Measurements from ENCODE around the gene RASA4.
"Not testable (repeated sequence)": the region's sequence is repeated elsewhere in the genome, so short reads cannot be mapped to it uniquely, and the experiment has no call there.

RASA4 gene

GRCh38 chr7:102602317-102602716 lies 14.2 kb downstream of the RASA4 start:
- not testable (repeated sequence) for H3K36me3 ChIP-seq (ENCODE audit: insufficient read depth, low read length); H3K9ac ChIP-seq (ENCODE audit: low read depth, low read length); H3K27ac ChIP-seq (ENCODE audit: low read depth, low read length); H3K4me1 ChIP-seq (ENCODE audit: insufficient read depth, low read length); H3K9me3 ChIP-seq (ENCODE audit: insufficient read depth, low read depth, low read length); H3K4me3 ChIP-seq (ENCODE audit: low read length); H3K27me3 ChIP-seq (ENCODE audit: insufficient read depth, low read length)
- no CpG with 5 or more reads among the region's 12 CpGs for WGBS

- H3K27me3 ChIP-seq (ENCODE audit: insufficient read depth, low read length); H3K4me3 ChIP-seq (ENCODE audit: low read length); H3K9ac ChIP-seq (ENCODE audit: low read depth, low read length); H3K9me3 ChIP-seq (ENCODE audit: insufficient read depth, low read depth, low read length); H3K4me1 ChIP-seq (ENCODE audit: insufficient read depth, low read length); H3K36me3 ChIP-seq (ENCODE audit: insufficient read depth, low read length); H3K27ac ChIP-seq (ENCODE audit: low read depth, low read length): not testable (repeated sequence)
- no CpG with 5 or more reads among the region's 9 CpGs for WGBS
Measured at GRCh38 chr7:102599699-102600098, 16.9 kb downstream of the RASA4 start.

GRCh38 chr7:102596036-102596435 lies 20.5 kb downstream of the RASA4 start:
- not testable (repeated sequence) for H3K27me3 ChIP-seq (ENCODE audit: insufficient read depth, low read length); H3K4me1 ChIP-seq (ENCODE audit: insufficient read depth, low read length); H3K9ac ChIP-seq (ENCODE audit: low read depth, low read length); H3K9me3 ChIP-seq (ENCODE audit: insufficient read depth, low read depth, low read length); H3K36me3 ChIP-seq (ENCODE audit: insufficient read depth, low read length); H3K27ac ChIP-seq (ENCODE audit: low read depth, low read length); H3K4me3 ChIP-seq (ENCODE audit: low read length)
- 91% methylated on average over 3 of the region's 10 CpGs for WGBS

GRCh38 chr7:102593637-102594334 lies 22.8 kb downstream of the RASA4 start:
- H3K4me3 ChIP-seq (ENCODE audit: low read length); H3K27ac ChIP-seq (ENCODE audit: low read depth, low read length); H3K36me3 ChIP-seq (ENCODE audit: insufficient read depth, low read length); H3K4me1 ChIP-seq (ENCODE audit: insufficient read depth, low read length); H3K9me3 ChIP-seq (ENCODE audit: insufficient read depth, low read depth, low read length); H3K27me3 ChIP-seq (ENCODE audit: insufficient read depth, low read length); H3K9ac ChIP-seq (ENCODE audit: low read depth, low read length): not testable (repeated sequence)
- no CpG with 5 or more reads among the region's 68 CpGs for WGBS

DNA sequence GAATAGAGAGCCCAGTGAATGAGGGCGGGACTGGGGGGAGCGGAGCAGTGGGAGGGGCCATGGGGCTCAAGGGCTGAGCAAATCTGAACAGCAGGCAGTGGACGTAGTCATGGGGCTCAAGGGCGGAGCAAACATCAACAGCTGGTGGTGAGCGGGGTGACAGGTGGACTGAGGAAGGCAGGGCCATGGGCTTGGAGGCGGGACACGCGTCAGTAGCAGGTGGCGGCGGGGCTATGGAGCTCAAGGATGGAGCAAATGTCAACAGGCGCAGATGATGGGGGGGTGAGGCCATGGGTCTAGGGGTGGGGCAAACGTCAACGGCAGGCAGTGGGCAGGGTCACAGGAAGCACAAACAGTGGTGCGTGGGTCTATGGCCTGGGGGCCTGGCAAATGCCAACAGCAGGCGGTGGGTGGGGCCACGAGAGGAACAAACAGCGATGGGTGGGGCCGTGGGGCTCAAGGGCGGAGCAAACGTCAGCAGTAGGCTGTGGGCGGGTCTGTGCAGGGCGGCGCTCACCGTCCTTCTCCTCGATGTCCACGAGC lies 24.0 kb downstream of the RASA4 start:
- H3K9me3 ChIP-seq (ENCODE audit: insufficient read depth, low read depth, low read length); H3K36me3 ChIP-seq (ENCODE audit: insufficient read depth, low read length); H3K9ac ChIP-seq (ENCODE audit: low read depth, low read length); H3K4me1 ChIP-seq (ENCODE audit: insufficient read depth, low read length); H3K27ac ChIP-seq (ENCODE audit: low read depth, low read length); H3K4me3 ChIP-seq (ENCODE audit: low read length); H3K27me3 ChIP-seq (ENCODE audit: insufficient read depth, low read length): not testable (repeated sequence)
- WGBS, result 20% methylated on average over 8 of the region's 26 CpGs

DNA sequence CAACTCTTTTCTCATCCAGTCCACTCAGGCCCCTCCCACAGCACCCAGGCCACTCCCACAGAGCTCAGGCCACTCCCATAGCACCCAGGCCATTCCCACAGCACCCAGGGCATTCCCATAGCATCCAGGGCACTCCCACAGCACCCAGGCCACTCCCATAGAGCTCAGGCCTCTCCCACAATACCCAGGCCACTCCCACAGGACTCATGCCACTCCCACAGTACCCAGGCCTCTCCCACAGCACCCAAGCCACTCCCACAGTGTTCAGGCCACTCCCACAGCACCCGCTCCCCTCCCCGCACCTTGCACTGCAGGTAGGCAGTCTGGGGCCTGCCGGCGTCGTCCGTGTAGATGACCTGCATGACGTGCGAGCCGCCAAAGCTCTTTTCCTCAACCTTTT lies 26.7 kb downstream of the RASA4 start:
- H3K36me3 ChIP-seq (ENCODE audit: insufficient read depth, low read length); H3K4me3 ChIP-seq (ENCODE audit: low read length); H3K9ac ChIP-seq (ENCODE audit: low read depth, low read length); H3K4me1 ChIP-seq (ENCODE audit: insufficient read depth, low read length); H3K9me3 ChIP-seq (ENCODE audit: insufficient read depth, low read depth, low read length); H3K27ac ChIP-seq (ENCODE audit: low read depth, low read length); H3K27me3 ChIP-seq (ENCODE audit: insufficient read depth, low read length): not testable (repeated sequence)
- no CpG with 5 or more reads among the region's 9 CpGs for WGBS

DNA sequence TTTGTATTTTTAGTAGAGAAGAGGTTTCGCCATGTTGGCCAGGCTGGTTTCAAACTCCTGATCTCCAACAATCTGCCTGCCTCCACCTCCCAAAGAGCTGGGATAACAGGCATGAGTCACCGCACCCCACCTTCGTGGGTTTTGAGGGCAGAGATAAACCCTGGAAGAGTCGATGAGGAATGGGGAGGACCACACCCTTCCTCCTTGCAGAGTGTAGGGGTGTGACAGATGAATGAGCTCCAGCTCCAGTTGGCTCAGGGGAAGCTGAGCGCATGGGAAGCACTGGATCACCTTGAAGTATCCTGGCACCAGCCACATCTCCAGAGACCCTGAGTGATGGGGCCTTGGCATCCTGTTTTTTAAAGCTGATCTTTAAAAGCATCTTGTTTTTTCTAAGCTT lies 33.1 kb downstream of the RASA4 start:
- H3K27me3 ChIP-seq (ENCODE audit: insufficient read depth, low read length); H3K9ac ChIP-seq (ENCODE audit: low read depth, low read length); H3K27ac ChIP-seq (ENCODE audit: low read depth, low read length); H3K4me1 ChIP-seq (ENCODE audit: insufficient read depth, low read length); H3K4me3 ChIP-seq (ENCODE audit: low read length); H3K36me3 ChIP-seq (ENCODE audit: insufficient read depth, low read length); H3K9me3 ChIP-seq (ENCODE audit: insufficient read depth, low read depth, low read length): not testable (repeated sequence)
- no CpG with 5 or more reads among the region's 5 CpGs for WGBS

DNA sequence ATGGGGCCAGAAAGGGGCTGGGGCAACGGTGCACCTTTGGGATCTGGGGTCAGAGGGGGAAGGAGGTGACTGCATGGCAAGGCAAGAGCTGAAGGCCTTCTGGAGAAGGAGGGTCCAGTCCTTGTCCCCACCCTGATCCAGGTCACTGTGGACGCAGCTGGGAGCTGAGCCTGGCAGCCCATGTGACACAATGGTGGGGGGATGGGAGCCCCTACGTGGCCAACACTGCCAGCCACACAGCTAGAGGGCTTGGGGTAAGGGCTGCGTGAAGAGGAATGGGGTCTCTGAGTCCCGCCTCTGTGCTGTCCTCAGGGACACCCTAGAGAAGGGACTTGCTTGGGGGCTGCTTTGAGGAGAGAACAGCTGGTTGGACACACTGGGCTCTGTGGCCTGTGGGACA lies 34.8 kb downstream of the RASA4 start:
- not testable (repeated sequence) for H3K27me3 ChIP-seq (ENCODE audit: insufficient read depth, low read length); H3K9me3 ChIP-seq (ENCODE audit: insufficient read depth, low read depth, low read length); H3K4me3 ChIP-seq (ENCODE audit: low read length); H3K4me1 ChIP-seq (ENCODE audit: insufficient read depth, low read length); H3K36me3 ChIP-seq (ENCODE audit: insufficient read depth, low read length); H3K27ac ChIP-seq (ENCODE audit: low read depth, low read length); H3K9ac ChIP-seq (ENCODE audit: low read depth, low read length)
- WGBS, result no CpG with 5 or more reads among the region's 5 CpGs

GRCh38 chr7:102578486-102578885 lies 38.1 kb downstream of the RASA4 start:
- 93% methylated on average over 2 of the region's 5 CpGs for WGBS
- not testable (repeated sequence) for H3K4me3 ChIP-seq (ENCODE audit: low read length)

DNA sequence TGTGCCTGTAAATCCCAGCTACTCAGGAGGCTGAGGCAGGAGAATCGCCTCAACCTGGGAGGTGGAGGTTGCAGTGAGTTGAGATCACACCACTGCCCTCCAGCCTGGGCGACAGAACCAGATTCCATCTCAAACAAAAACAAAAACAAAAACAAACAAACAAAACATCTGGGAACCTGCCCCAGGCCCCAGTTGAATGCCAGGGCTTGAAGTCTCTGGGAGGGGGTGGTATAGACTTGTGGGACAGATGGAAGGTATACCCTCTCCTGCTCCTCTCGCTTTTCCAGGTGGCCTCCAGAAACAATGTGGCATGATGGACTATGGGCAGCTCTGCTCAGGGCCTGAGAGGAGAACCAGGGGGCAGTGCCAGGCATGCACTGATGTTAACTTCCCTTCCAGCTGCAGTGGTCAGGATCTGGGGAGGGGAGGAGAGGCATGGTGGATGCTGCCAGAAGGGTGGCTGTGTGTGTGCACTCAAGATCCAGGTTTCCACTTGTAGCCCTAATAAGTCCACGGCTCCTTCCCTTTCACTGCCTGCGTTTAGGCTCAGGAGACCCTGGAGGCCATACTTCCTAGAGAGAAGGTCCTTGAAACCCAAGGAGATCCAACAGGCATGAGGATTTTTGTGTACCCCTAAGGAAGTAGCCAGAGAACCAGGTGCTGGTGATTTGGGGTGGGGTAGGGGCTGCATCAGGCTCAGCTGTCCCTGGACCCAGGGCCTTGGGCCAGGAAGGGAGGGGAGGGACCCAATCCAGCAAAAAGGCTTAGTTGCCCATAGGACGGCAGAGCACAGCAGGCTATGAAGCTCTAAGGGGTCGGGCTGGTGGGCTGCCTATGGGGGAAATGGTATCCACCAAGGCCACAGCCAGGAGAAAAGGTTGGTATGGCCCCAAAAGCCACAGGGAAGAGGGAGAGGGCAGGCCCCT lies 39.0 kb downstream of the RASA4 start:
- not testable (repeated sequence) for H3K27me3 ChIP-seq (ENCODE audit: insufficient read depth, low read length); H3K4me3 ChIP-seq (ENCODE audit: low read length); H3K27ac ChIP-seq (ENCODE audit: low read depth, low read length); H3K9ac ChIP-seq (ENCODE audit: low read depth, low read length); H3K9me3 ChIP-seq (ENCODE audit: insufficient read depth, low read depth, low read length); H3K4me1 ChIP-seq (ENCODE audit: insufficient read depth, low read length); H3K36me3 ChIP-seq (ENCODE audit: insufficient read depth, low read length)
- WGBS, result 88% methylated on average over 4 of the region's 7 CpGs

More at GRCh38 chr7:102578486-102578885, 38.1 kb downstream of the RASA4 start:
- H3K9me3 ChIP-seq (ENCODE audit: insufficient read depth, low read depth, low read length); H3K36me3 ChIP-seq (ENCODE audit: insufficient read depth, low read length); H3K27ac ChIP-seq (ENCODE audit: low read depth, low read length); H3K4me1 ChIP-seq (ENCODE audit: insufficient read depth, low read length); H3K9ac ChIP-seq (ENCODE audit: low read depth, low read length); H3K27me3 ChIP-seq (ENCODE audit: insufficient read depth, low read length): not testable (repeated sequence)

- H3K4me3 ChIP-seq (ENCODE audit: low read length); H3K4me1 ChIP-seq (ENCODE audit: insufficient read depth, low read length); H3K27ac ChIP-seq (ENCODE audit: low read depth, low read length); H3K36me3 ChIP-seq (ENCODE audit: insufficient read depth, low read length); H3K9ac ChIP-seq (ENCODE audit: low read depth, low read length); H3K27me3 ChIP-seq (ENCODE audit: insufficient read depth, low read length); H3K9me3 ChIP-seq (ENCODE audit: insufficient read depth, low read depth, low read length): not testable (repeated sequence)
- WGBS, result no CpG with 5 or more reads among the region's 3 CpGs
Measured at GRCh38 chr7:102576363-102576762, 40.2 kb downstream of the RASA4 start.

Measured in HUES64 (cell line).